Measurements from ENCODE around the gene B3GNT7.
"Not testable (repeated sequence)": the region's sequence is repeated elsewhere in the genome, so short reads cannot be mapped to it uniquely, and the experiment has no call there.

The B3GNT7 gene, protein sequence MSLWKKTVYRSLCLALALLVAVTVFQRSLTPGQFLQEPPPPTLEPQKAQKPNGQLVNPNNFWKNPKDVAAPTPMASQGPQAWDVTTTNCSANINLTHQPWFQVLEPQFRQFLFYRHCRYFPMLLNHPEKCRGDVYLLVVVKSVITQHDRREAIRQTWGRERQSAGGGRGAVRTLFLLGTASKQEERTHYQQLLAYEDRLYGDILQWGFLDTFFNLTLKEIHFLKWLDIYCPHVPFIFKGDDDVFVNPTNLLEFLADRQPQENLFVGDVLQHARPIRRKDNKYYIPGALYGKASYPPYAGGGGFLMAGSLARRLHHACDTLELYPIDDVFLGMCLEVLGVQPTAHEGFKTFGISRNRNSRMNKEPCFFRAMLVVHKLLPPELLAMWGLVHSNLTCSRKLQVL

DNA sequence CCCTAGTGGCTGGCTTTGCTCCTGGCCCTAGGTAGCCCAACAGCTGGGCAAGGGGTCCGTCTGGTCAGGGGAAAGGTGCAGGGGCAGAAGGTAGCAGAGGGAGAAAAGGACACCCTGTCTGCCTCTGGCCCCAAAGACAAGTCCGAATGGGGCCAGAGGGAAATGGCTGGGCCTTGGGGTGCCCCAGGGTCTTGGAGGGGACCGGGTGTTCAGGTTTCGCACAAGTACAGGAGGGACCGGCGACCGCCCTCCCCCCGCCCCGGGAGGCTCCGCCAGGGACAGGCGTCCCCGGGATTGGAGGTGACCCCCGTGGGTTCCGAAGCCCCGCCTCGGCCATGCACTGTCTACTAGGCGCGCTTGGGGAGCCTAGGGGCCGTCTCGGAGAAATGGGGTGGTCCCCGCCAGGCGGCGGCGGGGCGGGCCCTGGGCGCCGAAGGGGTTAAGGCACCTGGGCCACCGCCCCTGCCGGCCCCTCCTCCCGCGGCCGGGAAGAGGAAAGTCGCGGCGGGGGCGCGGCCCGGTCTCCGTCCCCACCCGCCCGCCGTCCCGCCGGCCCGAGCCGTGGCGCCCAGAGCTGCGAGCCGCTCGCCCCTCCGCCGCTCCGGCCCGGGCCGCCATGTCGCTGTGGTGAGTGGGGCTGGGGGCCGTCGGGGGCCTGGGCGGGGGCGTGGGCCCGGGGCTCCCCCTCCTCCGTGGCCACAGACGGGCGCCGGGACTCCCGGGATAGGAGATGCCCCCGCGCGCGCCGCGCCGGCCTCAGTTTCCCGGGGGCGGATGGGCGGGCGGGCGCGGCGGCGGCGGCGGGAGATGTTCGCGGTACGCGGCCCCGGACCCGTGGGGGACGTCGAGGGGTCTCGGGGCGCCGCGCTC, at the start of gene B3GNT7:
Gene B3GNT7, plus strand, starts transcription at position 523 of the 870 bp plus-strand sequence. Its CDS starts 94 bp downstream, at position 617.
- no peak within 1 kb of the TSS for H3K27ac ChIP-seq
- TF ChIP-seq, protein P1, sequence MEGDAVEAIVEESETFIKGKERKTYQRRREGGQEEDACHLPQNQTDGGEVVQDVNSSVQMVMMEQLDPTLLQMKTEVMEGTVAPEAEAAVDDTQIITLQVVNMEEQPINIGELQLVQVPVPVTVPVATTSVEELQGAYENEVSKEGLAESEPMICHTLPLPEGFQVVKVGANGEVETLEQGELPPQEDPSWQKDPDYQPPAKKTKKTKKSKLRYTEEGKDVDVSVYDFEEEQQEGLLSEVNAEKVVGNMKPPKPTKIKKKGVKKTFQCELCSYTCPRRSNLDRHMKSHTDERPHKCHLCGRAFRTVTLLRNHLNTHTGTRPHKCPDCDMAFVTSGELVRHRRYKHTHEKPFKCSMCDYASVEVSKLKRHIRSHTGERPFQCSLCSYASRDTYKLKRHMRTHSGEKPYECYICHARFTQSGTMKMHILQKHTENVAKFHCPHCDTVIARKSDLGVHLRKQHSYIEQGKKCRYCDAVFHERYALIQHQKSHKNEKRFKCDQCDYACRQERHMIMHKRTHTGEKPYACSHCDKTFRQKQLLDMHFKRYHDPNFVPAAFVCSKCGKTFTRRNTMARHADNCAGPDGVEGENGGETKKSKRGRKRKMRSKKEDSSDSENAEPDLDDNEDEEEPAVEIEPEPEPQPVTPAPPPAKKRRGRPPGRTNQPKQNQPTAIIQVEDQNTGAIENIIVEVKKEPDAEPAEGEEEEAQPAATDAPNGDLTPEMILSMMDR (conservative IDR thresholded peaks at IDR 0.05), result no peak
- TF ChIP-seq ZFX (IDR thresholded peaks at IDR 0.05), result no peak

DNA sequence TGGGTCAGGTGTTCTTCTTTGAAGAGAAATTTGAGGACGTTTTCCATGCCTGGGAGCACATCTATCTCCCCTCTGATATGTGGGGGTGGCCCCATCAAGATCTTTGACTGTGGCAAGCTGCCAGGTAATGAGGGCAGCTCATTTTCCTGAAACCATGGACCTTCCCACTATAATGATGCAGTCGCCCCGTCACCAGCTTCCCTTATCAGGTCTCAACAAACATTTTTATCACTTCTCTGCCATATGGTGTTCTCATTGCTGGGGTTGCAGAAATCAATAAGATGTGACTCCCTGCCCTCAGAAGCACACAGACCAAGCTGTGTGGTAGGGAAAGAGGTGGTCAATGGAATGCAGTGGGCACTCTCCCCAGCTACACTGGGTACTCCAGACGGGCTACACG, 48.4 kb upstream of the B3GNT7 start:
- no peak overlapping the region for H3K27ac ChIP-seq
- TF ChIP-seq, protein P1 (conservative IDR thresholded peaks at IDR 0.05), result no peak
- TF ChIP-seq ZFX (IDR thresholded peaks at IDR 0.05), result no peak

DNA sequence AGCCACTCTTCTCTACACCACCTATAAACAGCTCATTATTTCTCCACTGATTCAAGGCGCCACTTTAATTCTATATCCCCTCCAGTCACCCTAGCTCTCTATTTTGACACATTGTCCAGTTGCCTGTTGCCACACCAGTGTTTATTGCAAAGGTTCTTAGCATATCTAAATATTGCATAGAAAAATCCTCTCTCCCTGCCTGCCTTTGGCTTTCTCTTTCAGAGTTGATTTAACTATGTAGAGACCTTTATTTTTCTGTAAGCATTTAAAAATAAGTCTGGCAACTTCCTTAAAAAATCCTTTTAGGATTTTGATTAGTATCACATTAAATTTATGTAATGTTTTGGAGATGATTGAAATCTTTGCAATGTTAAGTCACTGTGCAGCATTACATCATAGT, 47.9 kb upstream of the B3GNT7 start:
- TF ChIP-seq, protein P1 (conservative IDR thresholded peaks at IDR 0.05), result no peak
- no peak for TF ChIP-seq ZFX (IDR thresholded peaks at IDR 0.05)
- no peak overlapping the region for H3K27ac ChIP-seq

DNA sequence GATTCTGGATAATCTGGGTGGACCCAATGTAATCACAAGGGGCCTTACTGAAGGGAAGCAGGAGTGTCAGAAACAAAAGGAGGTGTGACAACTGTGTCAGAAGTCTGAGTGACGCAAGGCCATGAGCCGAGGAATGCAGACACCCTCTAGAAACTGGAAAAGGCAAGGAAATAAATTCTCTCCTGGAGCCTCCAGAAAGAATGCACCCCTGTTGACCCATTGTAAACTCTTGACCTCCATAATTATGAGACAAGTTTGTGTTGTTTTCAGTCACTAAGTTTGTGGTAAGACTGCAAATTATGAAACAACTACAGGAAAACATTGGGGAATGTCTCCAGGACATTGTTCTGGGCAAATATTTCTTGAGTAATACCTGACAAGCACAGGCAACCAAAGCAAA, 47.3 kb upstream of the B3GNT7 start:
- no peak overlapping the region for H3K27ac ChIP-seq
- TF ChIP-seq ZFX (IDR thresholded peaks at IDR 0.05), result no peak
- TF ChIP-seq, protein P1 (conservative IDR thresholded peaks at IDR 0.05), result no peak

DNA sequence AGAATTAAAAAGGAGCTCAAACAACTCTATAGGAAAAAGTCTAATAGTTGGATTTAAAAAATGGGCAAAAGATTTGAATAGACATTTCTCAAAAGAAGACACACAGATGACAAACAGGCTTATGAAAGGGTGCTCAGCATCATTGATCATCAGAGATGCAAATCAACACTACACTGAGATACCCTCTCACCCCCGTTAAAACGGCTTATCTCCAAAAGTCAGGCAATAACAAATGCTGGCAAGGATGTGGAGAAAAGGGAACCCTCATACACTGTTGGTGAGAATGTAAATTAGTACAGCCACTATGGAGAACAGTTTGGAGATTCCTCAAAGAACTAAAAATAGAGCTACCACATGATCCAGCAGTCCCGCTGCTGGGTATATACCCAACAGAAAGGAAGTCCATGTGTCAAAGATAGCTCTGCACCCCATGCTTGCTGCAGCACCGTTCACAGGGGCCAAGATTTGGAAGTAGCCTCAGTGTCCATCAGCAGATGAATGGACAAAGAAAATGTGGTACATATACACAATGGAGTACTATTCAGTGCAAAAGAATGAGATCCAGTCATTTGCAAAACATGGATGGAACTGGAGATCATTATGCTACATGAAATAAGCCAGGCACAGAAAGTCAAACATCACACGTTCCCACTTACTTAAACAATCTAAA, 46.7 kb upstream of the B3GNT7 start:
- H3K27ac ChIP-seq, result no peak overlapping the region
- TF ChIP-seq, protein P1 (conservative IDR thresholded peaks at IDR 0.05), result no peak
- TF ChIP-seq ZFX (IDR thresholded peaks at IDR 0.05), result no peak

DNA sequence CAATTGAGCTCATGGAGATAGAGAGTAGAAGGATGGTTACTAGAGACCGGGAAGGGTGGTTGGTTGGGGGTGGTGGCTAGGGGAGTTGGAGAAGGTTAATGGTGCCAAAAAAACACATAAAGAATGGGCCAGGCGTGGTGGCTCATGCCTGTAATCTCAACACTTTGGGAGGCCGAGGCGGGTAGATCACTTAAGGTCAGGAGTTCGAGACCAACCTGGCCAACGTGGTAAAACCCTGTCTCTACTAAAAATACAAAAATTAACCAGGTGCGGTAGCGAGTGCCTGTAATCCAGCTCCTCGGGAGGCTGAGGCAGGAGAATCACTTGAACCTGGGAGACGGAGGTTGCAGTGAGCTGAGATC, 46.2 kb upstream of the B3GNT7 start:
- H3K27ac ChIP-seq, result not testable (repeated sequence)

DNA sequence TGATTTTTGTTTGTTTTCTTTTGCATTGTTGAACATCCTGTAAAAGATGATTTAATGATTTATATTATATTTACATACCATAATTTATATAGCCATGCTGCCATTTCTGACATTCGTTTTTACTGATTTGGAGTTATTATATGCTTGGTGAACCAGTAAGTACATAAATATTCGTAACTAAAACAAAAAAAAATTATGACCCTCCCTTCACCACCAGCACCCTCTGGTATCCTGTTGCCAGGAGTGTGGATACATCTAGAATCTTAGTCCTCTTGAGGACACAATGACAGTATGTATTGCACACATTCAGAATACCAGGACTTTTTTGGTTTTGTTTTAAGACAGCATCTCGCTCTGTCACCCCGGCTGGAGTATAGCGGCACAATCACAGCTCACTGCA, 43.9 kb upstream of the B3GNT7 start:
- TF ChIP-seq, protein P1 (conservative IDR thresholded peaks at IDR 0.05), result no peak
- no peak for TF ChIP-seq ZFX (IDR thresholded peaks at IDR 0.05)
- no peak overlapping the region; the same call in 1 of the 2 replicates for H3K27ac ChIP-seq
